ENCODE results near the gene KHDC4.

The KHDC4 gene

DNA sequence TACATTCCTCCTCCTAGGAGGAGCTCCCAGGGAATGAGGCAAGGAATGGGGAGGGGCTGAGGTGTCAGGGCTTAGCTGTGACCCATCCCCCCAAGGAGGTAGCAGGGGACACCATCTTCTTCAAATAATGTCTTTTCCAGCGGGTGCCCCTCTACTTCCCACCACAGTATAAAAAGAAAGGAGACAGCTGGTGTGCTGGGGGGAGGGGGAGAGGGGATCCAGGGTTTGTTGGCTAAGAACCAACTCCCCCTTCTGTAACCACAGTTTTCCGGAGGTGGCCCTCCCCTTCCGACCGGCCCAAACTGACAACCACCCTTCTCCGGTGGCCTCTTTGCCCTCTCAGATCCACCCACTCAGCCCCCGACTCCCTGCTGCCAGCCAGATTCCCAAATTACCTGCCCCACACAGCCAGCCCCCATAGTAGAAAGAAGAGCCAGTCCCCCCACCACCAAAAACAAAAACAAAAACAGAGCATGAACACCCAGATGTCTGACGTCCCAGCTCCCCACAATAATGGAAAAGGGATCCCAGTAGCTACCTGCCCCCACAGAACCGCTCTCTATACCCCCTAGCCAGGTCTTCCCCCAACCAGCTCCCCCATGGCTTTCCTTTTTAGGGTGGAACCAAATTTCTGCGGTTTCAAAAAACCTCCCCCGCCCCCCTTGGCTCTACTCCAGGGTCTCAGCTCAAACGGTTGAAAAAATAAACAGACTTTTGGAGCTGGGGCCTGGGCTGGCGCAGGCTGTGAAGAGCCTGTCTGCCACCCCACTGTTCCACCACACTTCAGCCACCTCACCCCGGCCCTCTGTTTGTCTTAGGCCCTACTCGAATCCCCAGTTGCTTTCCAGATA lies 42.1 kb upstream of the KHDC4 start:
- peaks cover 19% of the 10 kb centered on the region for H3K36me3 ChIP-seq (ENCODE audit: control insufficient read depth, insufficient read depth, low read length, severe bottlenecking)
- no peaks in the 10 kb centered on the region for H3K27me3 ChIP-seq (replicated peaks; ENCODE audit: control insufficient read depth, insufficient read depth, low read length)
- no peaks in the 10 kb centered on the region for H3K9me3 ChIP-seq (ENCODE audit: control insufficient read depth, low read length)
- H3K4me1 ChIP-seq (ENCODE audit: control insufficient read depth, insufficient read depth, low read length), result peaks cover 56% of the 10 kb centered on the region
- DNase-seq (ENCODE audit: low read depth), result peak; percentile 88
- peak overlapping the region; percentile 97 for H3K9ac ChIP-seq (ENCODE audit: low read length)
- peak overlapping the region; percentile 88 for H3K4me3 ChIP-seq (ENCODE audit: low read length)

DNA sequence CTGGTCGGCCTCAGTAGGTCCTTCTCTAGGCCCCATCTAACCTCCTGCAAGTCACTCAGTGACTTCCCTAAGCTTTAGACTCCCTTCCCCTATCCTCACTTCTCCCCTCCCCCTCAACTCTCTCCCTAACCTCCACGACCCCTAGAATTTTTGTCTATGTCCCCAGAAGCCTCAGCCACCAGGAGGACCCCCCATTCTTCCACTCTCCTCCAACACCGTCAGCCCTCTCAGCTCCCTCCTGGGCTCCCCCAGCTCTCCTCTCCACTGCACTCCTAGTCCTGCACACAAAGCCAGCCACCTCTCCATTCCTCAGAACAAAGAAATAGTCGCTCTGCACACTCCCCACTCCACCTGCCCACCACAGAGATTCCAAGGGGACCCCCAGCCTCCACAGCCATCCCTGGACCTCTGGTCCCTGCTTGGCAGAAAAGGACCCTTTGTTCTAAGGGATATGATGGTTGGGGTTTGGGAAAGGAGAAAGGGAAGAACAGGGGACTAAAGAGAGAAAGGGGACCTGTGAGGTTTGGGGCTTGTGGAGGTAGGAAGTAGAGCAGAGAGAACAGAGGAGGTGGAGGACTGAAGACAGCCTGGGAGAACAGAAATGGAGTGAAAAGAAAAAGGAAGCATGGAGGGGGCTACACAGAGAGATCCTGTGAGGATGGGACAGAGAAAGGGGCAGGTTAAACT lies 41.3 kb upstream of the KHDC4 start:
- Histone ChIP-seq H3K4me1 (ENCODE audit: control insufficient read depth, insufficient read depth, low read length) (peaks cover 55% of the 10 kb centered on the region), H3K36me3 (ENCODE audit: control insufficient read depth, insufficient read depth, low read length, severe bottlenecking) (peaks cover 19% of the 10 kb centered on the region), H3K27me3 (replicated peaks; ENCODE audit: control insufficient read depth, insufficient read depth, low read length) (no peaks in the 10 kb centered on the region), H3K9me3 (ENCODE audit: control insufficient read depth, low read length) (no peaks in the 10 kb centered on the region), H3K9ac (ENCODE audit: low read length) (peak overlapping the region; percentile 97), H3K4me3 (ENCODE audit: low read length) (peak overlapping the region; percentile 88)
- no peak for DNase-seq (ENCODE audit: low read depth)

- Histone ChIP-seq H3K4me3 (ENCODE audit: low read length) (peak overlapping the region; percentile 88), H3K36me3 (ENCODE audit: control insufficient read depth, insufficient read depth, low read length, severe bottlenecking) (peaks cover 27% of the 10 kb centered on the region), H3K9me3 (ENCODE audit: control insufficient read depth, low read length) (no peaks in the 10 kb centered on the region), H3K9ac (ENCODE audit: low read length) (peak overlapping the region; percentile 97), H3K4me1 (ENCODE audit: control insufficient read depth, insufficient read depth, low read length) (peaks cover 55% of the 10 kb centered on the region), H3K27me3 (replicated peaks; ENCODE audit: control insufficient read depth, insufficient read depth, low read length) (no peaks in the 10 kb centered on the region)
- no peak for DNase-seq (ENCODE audit: low read depth)
These were observed 40.2 kb upstream of the KHDC4 start for GRCh38 chr1:155974208-155975115.

GRCh38 chr1:155973723-155974122 lies 39.5 kb upstream of the KHDC4 start:
- no peak overlapping the region for H3K4me3 ChIP-seq (ENCODE audit: low read length)
- peaks cover 58% of the 10 kb centered on the region for H3K4me1 ChIP-seq (ENCODE audit: control insufficient read depth, insufficient read depth, low read length)
- H3K9ac ChIP-seq (ENCODE audit: low read length), result no peak overlapping the region
- no peaks in the 10 kb centered on the region for H3K9me3 ChIP-seq (ENCODE audit: control insufficient read depth, low read length)
- H3K27me3 ChIP-seq (replicated peaks; ENCODE audit: control insufficient read depth, insufficient read depth, low read length), result no peaks in the 10 kb centered on the region
- DNase-seq (ENCODE audit: low read depth), result no peak
- H3K36me3 ChIP-seq (ENCODE audit: control insufficient read depth, insufficient read depth, low read length, severe bottlenecking), result peaks cover 35% of the 10 kb centered on the region

GRCh38 chr1:155971910-155972809 lies 37.9 kb upstream of the KHDC4 start:
- DNase-seq (ENCODE audit: low read depth), result no peak
- H3K4me1 ChIP-seq (ENCODE audit: control insufficient read depth, insufficient read depth, low read length), result peaks cover 59% of the 10 kb centered on the region
- peaks cover 50% of the 10 kb centered on the region for H3K36me3 ChIP-seq (ENCODE audit: control insufficient read depth, insufficient read depth, low read length, severe bottlenecking)
- H3K9ac ChIP-seq (ENCODE audit: low read length), result no peak overlapping the region
- H3K27me3 ChIP-seq (replicated peaks; ENCODE audit: control insufficient read depth, insufficient read depth, low read length), result no peaks in the 10 kb centered on the region
- H3K4me3 ChIP-seq (ENCODE audit: low read length), result no peak overlapping the region
- H3K9me3 ChIP-seq (ENCODE audit: control insufficient read depth, low read length), result no peaks in the 10 kb centered on the region

DNA sequence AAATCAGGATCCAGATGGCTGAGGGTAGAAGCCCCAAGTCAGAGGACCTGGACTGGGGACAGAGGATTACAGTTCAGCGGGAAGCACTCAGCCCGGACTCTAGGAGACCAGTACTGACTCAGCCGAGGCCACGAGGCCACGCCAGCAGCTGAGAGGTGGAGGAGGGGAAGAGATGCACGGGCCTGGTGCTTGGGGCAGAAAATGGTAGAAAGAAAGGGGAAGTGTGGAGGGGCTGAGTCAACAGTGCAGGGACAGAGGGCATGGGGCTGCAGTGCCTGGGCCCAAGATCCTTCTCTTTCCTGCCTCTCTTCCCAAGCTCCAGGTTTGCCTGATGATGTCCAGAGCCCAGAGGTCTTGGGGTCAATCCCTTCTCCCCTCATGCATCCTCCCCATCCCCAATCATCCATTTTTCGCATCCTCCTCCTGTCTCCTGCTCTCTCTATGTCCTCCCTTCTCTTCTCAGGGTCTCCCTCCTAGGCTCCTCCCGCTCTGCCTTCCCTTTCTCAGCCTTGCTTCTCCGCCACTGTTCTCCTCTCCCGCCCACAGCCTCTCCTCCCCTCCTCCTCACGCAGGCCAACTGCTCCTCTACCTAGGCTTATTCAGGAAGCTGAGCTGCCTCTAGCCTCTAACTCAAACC lies 36.4 kb upstream of the KHDC4 start:
- Histone ChIP-seq H3K4me3 (ENCODE audit: low read length) (peak overlapping the region; percentile 11), H3K9me3 (ENCODE audit: control insufficient read depth, low read length) (no peaks in the 10 kb centered on the region), H3K9ac (ENCODE audit: low read length) (peak overlapping the region; percentile 64), H3K4me1 (ENCODE audit: control insufficient read depth, insufficient read depth, low read length) (peaks cover 46% of the 10 kb centered on the region), H3K27me3 (replicated peaks; ENCODE audit: control insufficient read depth, insufficient read depth, low read length) (no peaks in the 10 kb centered on the region), H3K36me3 (ENCODE audit: control insufficient read depth, insufficient read depth, low read length, severe bottlenecking) (peaks cover 66% of the 10 kb centered on the region)
- peak; percentile 75 for DNase-seq (ENCODE audit: low read depth)

DNA sequence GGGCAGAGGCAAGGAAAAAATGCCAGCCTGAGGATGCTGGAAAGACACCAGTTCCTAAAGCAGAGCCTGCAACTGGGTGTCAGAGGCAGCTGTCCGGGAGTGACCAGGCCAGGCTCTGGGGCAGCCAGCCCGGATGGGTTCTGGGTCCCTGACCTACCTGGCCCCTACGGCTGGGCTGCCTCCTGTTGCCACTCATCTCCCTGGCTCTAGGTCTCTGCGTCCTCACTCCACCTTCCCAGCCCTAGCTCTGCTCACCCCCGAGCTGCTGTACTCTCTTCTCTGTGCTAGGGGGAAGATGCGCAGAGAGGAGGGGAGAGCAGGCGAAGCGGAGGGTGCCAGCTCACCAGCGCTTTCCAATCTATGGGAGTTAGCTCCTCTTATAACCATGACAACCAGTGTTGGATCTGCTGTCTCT lies 35.2 kb upstream of the KHDC4 start:
- Histone ChIP-seq H3K4me3 (ENCODE audit: low read length) (no peak overlapping the region), H3K9me3 (ENCODE audit: control insufficient read depth, low read length) (no peaks in the 10 kb centered on the region), H3K27me3 (replicated peaks; ENCODE audit: control insufficient read depth, insufficient read depth, low read length) (no peaks in the 10 kb centered on the region), H3K9ac (ENCODE audit: low read length) (peak overlapping the region; percentile 64), H3K36me3 (ENCODE audit: control insufficient read depth, insufficient read depth, low read length, severe bottlenecking) (peaks cover 77% of the 10 kb centered on the region), H3K4me1 (ENCODE audit: control insufficient read depth, insufficient read depth, low read length) (peaks cover 33% of the 10 kb centered on the region)
- DNase-seq (ENCODE audit: low read depth), result no peak

DNA sequence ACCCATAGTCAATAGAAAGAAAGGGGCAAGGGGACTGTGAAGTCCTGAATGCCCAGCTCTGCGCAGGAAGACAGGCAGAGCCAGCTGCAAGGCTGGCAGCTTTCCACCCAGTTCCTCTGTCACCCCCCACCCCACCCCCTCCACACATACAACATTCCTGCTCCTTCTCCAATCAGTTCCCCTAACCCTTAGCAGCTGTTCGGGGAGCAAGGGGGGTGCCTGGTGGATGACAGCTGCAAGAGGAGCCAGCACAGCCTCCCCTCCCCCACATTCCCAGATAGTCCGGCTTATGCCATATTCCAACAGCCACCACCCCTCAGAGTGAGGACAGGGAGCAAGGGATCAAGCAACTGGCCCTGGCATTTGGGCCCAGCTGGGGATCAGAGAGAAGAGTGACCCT lies 34.5 kb upstream of the KHDC4 start:
- no peak for DNase-seq (ENCODE audit: low read depth)
- no peak overlapping the region for H3K4me3 ChIP-seq (ENCODE audit: low read length)
- H3K9ac ChIP-seq (ENCODE audit: low read length), result peak overlapping the region; percentile 27
- no peaks in the 10 kb centered on the region for H3K9me3 ChIP-seq (ENCODE audit: control insufficient read depth, low read length)
- H3K36me3 ChIP-seq (ENCODE audit: control insufficient read depth, insufficient read depth, low read length, severe bottlenecking), result peaks cover 74% of the 10 kb centered on the region
- no peaks in the 10 kb centered on the region for H3K27me3 ChIP-seq (replicated peaks; ENCODE audit: control insufficient read depth, insufficient read depth, low read length)
- H3K4me1 ChIP-seq (ENCODE audit: control insufficient read depth, insufficient read depth, low read length), result peaks cover 29% of the 10 kb centered on the region

- no peaks in the 10 kb centered on the region for H3K9me3 ChIP-seq (ENCODE audit: control insufficient read depth, low read length)
- DNase-seq (ENCODE audit: low read depth), result no peak
- no peaks in the 10 kb centered on the region for H3K27me3 ChIP-seq (replicated peaks; ENCODE audit: control insufficient read depth, insufficient read depth, low read length)
- H3K4me1 ChIP-seq (ENCODE audit: control insufficient read depth, insufficient read depth, low read length), result peaks cover 30% of the 10 kb centered on the region
- no peak overlapping the region for H3K4me3 ChIP-seq (ENCODE audit: low read length)
- H3K36me3 ChIP-seq (ENCODE audit: control insufficient read depth, insufficient read depth, low read length, severe bottlenecking), result peaks cover 74% of the 10 kb centered on the region
- peak overlapping the region; percentile 23 for H3K9ac ChIP-seq (ENCODE audit: low read length)
These were observed 33.8 kb upstream of the KHDC4 start for GRCh38 chr1:155968051-155968400.

Data from adipocyte (in vitro differentiated cells).